Sigmoid colon (tissue), 4 donors: ENCODE results near the gene SYT13.

Source experiments
- POLR2A ChIP-seq, 2 donors: fragments of 450-650 bp; IDR thresholded peaks; one replicate each; pipeline ENCODE4 v1.6.1; 2016; ENCODE audit warnings: antibody characterized with exemption in 2 of 2, mild to moderate bottlenecking in 2 of 2, moderate library complexity in 2 of 2
- POLR2AphosphoS5 ChIP-seq, 4 donors: sonication (generic); formaldehyde crosslinking; IDR thresholded peaks; one replicate each; pipeline ENCODE4 v1.6.1; 2017; ENCODE audit warnings: antibody characterized with exemption in 4 of 4
- TF ChIP-seq, protein P1 (sequence below), 4 experiments: fragments of 450-650 bp in 3 of 4; fragments of 200-600 bp in 1 of 4; IDR thresholded peaks; one replicate each; pipeline ENCODE4 v1.5.1; 2016 to 2019; ENCODE audit warnings: antibody characterized with exemption in 4 of 4, mild to moderate bottlenecking in 3 of 4, moderate library complexity in 2 of 4

DNA sequence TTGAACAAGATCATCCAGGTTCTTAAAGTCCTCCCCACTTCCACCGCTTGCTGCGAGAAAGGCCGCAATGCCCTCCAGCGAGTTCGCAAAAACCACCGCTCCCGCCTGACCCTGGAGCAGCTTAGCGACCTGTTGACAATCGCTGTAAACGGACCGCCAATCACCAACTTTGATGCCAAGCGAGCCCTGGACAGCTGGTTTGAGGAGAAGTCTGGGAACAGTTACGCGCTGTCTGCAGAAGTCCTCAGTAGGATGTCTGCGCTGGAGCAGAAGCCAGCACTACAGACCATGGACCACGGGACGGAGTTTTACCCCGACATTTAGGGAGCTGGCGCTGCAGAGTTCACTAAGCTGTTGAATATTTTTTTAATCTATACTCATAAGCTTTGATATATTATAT, 58.3 kb downstream of the SYT13 start:
- TF ChIP-seq, protein P1, sequence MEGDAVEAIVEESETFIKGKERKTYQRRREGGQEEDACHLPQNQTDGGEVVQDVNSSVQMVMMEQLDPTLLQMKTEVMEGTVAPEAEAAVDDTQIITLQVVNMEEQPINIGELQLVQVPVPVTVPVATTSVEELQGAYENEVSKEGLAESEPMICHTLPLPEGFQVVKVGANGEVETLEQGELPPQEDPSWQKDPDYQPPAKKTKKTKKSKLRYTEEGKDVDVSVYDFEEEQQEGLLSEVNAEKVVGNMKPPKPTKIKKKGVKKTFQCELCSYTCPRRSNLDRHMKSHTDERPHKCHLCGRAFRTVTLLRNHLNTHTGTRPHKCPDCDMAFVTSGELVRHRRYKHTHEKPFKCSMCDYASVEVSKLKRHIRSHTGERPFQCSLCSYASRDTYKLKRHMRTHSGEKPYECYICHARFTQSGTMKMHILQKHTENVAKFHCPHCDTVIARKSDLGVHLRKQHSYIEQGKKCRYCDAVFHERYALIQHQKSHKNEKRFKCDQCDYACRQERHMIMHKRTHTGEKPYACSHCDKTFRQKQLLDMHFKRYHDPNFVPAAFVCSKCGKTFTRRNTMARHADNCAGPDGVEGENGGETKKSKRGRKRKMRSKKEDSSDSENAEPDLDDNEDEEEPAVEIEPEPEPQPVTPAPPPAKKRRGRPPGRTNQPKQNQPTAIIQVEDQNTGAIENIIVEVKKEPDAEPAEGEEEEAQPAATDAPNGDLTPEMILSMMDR (IDR thresholded peaks at IDR 0.05): no peak
- TF ChIP-seq POLR2A (IDR thresholded peaks at IDR 0.05) (no peak), POLR2AphosphoS5 (IDR thresholded peaks at IDR 0.05) (no peak)
